ENCODE measurements around the gene WDFY2. TPM values are rescaled to one million over a fixed set of nuclear protein-coding genes. Genes with fewer than 3 reads are reported as not detected.
"Not testable (repeated sequence)": the region's sequence is repeated elsewhere in the genome, so short reads cannot be mapped to it uniquely, and the experiment has no call there.

Gene WDFY2
- total and polyA plus RNA-seq, 4 donors: 9.8 to 15.7 (median 14.3) TPM

- DNase-seq (ENCODE audit: low read depth in 4 of 6, low spot score in 6 of 6): no peak
- Histone ChIP-seq H3K9me3 (ENCODE audit: control insufficient read depth, insufficient read depth, low read length) (no peaks in the 10 kb centered on the region), H3K27me3 (ENCODE audit: control insufficient read depth, insufficient read depth, low read length) (no peaks in the 10 kb centered on the region), H3K27ac (ENCODE audit: low read depth, low read length) (no peak overlapping the region), H3K4me1 (ENCODE audit: control insufficient read depth, insufficient read depth, low read length) (peaks cover 10% of the 10 kb centered on the region), H3K4me3 (ENCODE audit: low read depth, low read length) (no peak overlapping the region), H3K36me3 (ENCODE audit: control insufficient read depth, insufficient read depth, low read length) (no peaks in the 10 kb centered on the region)
- 67% methylated on average over 1 of the region's 7 CpGs for WGBS (ENCODE audit: insufficient coverage)
Measured at GRCh38 chr13:51636349-51636890, 52.2 kb downstream of the WDFY2 start.

GRCh38 chr13:51637852-51638215 is 53.6 kb downstream of the WDFY2 start:
- Histone ChIP-seq H3K4me1 (ENCODE audit: control insufficient read depth, insufficient read depth, low read length) (peaks cover 9% of the 10 kb centered on the region), H3K4me3 (ENCODE audit: low read depth, low read length) (no peak overlapping the region), H3K27ac (ENCODE audit: low read depth, low read length) (no peak overlapping the region), H3K36me3 (ENCODE audit: control insufficient read depth, insufficient read depth, low read length) (no peaks in the 10 kb centered on the region), H3K9me3 (ENCODE audit: control insufficient read depth, insufficient read depth, low read length) (no peaks in the 10 kb centered on the region), H3K27me3 (ENCODE audit: control insufficient read depth, insufficient read depth, low read length) (no peaks in the 10 kb centered on the region)
- 64% methylated on average over 2 of the region's 4 CpGs for WGBS (ENCODE audit: insufficient coverage)
- DNase-seq (ENCODE audit: low read depth in 4 of 6, low spot score in 6 of 6): no peak

GRCh38 chr13:51638216-51638871 is 54.1 kb downstream of the WDFY2 start:
- WGBS (ENCODE audit: insufficient coverage): 20% methylated on average over 1 of the region's 7 CpGs
- Histone ChIP-seq H3K9me3 (ENCODE audit: control insufficient read depth, insufficient read depth, low read length) (no peaks in the 10 kb centered on the region), H3K4me3 (ENCODE audit: low read depth, low read length) (no peak overlapping the region), H3K27ac (ENCODE audit: low read depth, low read length) (no peak overlapping the region), H3K36me3 (ENCODE audit: control insufficient read depth, insufficient read depth, low read length) (no peaks in the 10 kb centered on the region), H3K4me1 (ENCODE audit: control insufficient read depth, insufficient read depth, low read length) (peaks cover 4% of the 10 kb centered on the region), H3K27me3 (ENCODE audit: control insufficient read depth, insufficient read depth, low read length) (no peaks in the 10 kb centered on the region)
- no peak for DNase-seq (ENCODE audit: low read depth in 4 of 6, low spot score in 6 of 6)

GRCh38 chr13:51639171-51639570 is 54.9 kb downstream of the WDFY2 start:
- no peak overlapping the region for H3K27ac ChIP-seq (ENCODE audit: low read depth, low read length)
- H3K9me3 ChIP-seq (ENCODE audit: control insufficient read depth, insufficient read depth, low read length): no peaks in the 10 kb centered on the region
- peaks cover 3% of the 10 kb centered on the region for H3K4me1 ChIP-seq (ENCODE audit: control insufficient read depth, insufficient read depth, low read length)
- no peak overlapping the region for H3K4me3 ChIP-seq (ENCODE audit: low read depth, low read length)
- no peaks in the 10 kb centered on the region for H3K36me3 ChIP-seq (ENCODE audit: control insufficient read depth, insufficient read depth, low read length)
- no CpG with 5 or more reads among the region's 1 CpG for WGBS (ENCODE audit: insufficient coverage)
- no peak for DNase-seq (ENCODE audit: low read depth in 4 of 6, low spot score in 6 of 6)
- no peaks in the 10 kb centered on the region for H3K27me3 ChIP-seq (ENCODE audit: control insufficient read depth, insufficient read depth, low read length)

GRCh38 chr13:51640696-51641095 is 56.4 kb downstream of the WDFY2 start:
- H3K9me3 ChIP-seq (ENCODE audit: control insufficient read depth, insufficient read depth, low read length); H3K4me3 ChIP-seq (ENCODE audit: low read depth, low read length); H3K36me3 ChIP-seq (ENCODE audit: control insufficient read depth, insufficient read depth, low read length); H3K27me3 ChIP-seq (ENCODE audit: control insufficient read depth, insufficient read depth, low read length); DNase-seq (ENCODE audit: low read depth in 4 of 6, low spot score in 6 of 6); H3K4me1 ChIP-seq (ENCODE audit: control insufficient read depth, insufficient read depth, low read length); H3K27ac ChIP-seq (ENCODE audit: low read depth, low read length): not testable (repeated sequence)
- WGBS (ENCODE audit: insufficient coverage): no CpG with 5 or more reads among the region's 5 CpGs

GRCh38 chr13:51643105-51643881 is 59.0 kb downstream of the WDFY2 start:
- DNase-seq (ENCODE audit: low read depth in 4 of 6, low spot score in 6 of 6): no peak
- Histone ChIP-seq H3K4me3 (ENCODE audit: low read depth, low read length) (no peak overlapping the region), H3K4me1 (ENCODE audit: control insufficient read depth, insufficient read depth, low read length) (peaks cover 5% of the 10 kb centered on the region), H3K9me3 (ENCODE audit: control insufficient read depth, insufficient read depth, low read length) (no peaks in the 10 kb centered on the region), H3K27ac (ENCODE audit: low read depth, low read length) (no peak overlapping the region), H3K27me3 (ENCODE audit: control insufficient read depth, insufficient read depth, low read length) (no peaks in the 10 kb centered on the region), H3K36me3 (ENCODE audit: control insufficient read depth, insufficient read depth, low read length) (no peaks in the 10 kb centered on the region)
- WGBS (ENCODE audit: insufficient coverage): 90% methylated on average over 1 of the region's 3 CpGs

GRCh38 chr13:51643882-51644281 is 59.6 kb downstream of the WDFY2 start:
- H3K4me1 ChIP-seq (ENCODE audit: control insufficient read depth, insufficient read depth, low read length): peaks cover 5% of the 10 kb centered on the region
- no peak for DNase-seq (ENCODE audit: low read depth in 4 of 6, low spot score in 6 of 6)
- no peaks in the 10 kb centered on the region for H3K9me3 ChIP-seq (ENCODE audit: control insufficient read depth, insufficient read depth, low read length)
- no peak overlapping the region for H3K4me3 ChIP-seq (ENCODE audit: low read depth, low read length)
- no peaks in the 10 kb centered on the region for H3K27me3 ChIP-seq (ENCODE audit: control insufficient read depth, insufficient read depth, low read length)
- H3K27ac ChIP-seq (ENCODE audit: low read depth, low read length): no peak overlapping the region
- no CpG with 5 or more reads among the region's 1 CpG for WGBS (ENCODE audit: insufficient coverage)
- no peaks in the 10 kb centered on the region for H3K36me3 ChIP-seq (ENCODE audit: control insufficient read depth, insufficient read depth, low read length)

GRCh38 chr13:51644654-51645053 is 60.4 kb downstream of the WDFY2 start:
- no peak overlapping the region for H3K27ac ChIP-seq (ENCODE audit: low read depth, low read length)
- no peaks in the 10 kb centered on the region for H3K36me3 ChIP-seq (ENCODE audit: control insufficient read depth, insufficient read depth, low read length)
- peaks cover 5% of the 10 kb centered on the region for H3K4me1 ChIP-seq (ENCODE audit: control insufficient read depth, insufficient read depth, low read length)
- DNase-seq (ENCODE audit: low read depth in 4 of 6, low spot score in 6 of 6): no peak
- WGBS (ENCODE audit: insufficient coverage): no CpG with 5 or more reads among the region's 1 CpG
- no peak overlapping the region for H3K4me3 ChIP-seq (ENCODE audit: low read depth, low read length)
- H3K27me3 ChIP-seq (ENCODE audit: control insufficient read depth, insufficient read depth, low read length): no peaks in the 10 kb centered on the region
- H3K9me3 ChIP-seq (ENCODE audit: control insufficient read depth, insufficient read depth, low read length): no peaks in the 10 kb centered on the region

- peak in 2 of 6 donors; percentile 56 to 78 for DNase-seq (ENCODE audit: low read depth in 4 of 6, low spot score in 6 of 6)
- no peaks in the 10 kb centered on the region for H3K9me3 ChIP-seq (ENCODE audit: control insufficient read depth, insufficient read depth, low read length)
- no CpG with 5 or more reads among the region's 4 CpGs for WGBS (ENCODE audit: insufficient coverage)
- H3K27me3 ChIP-seq (ENCODE audit: control insufficient read depth, insufficient read depth, low read length): no peaks in the 10 kb centered on the region
- H3K27ac ChIP-seq (ENCODE audit: low read depth, low read length): peak overlapping the region; percentile 1
- peaks cover 5% of the 10 kb centered on the region for H3K4me1 ChIP-seq (ENCODE audit: control insufficient read depth, insufficient read depth, low read length)
- H3K4me3 ChIP-seq (ENCODE audit: low read depth, low read length): no peak overlapping the region
- no peaks in the 10 kb centered on the region for H3K36me3 ChIP-seq (ENCODE audit: control insufficient read depth, insufficient read depth, low read length)
Measured at GRCh38 chr13:51645154-51645650, 60.9 kb downstream of the WDFY2 start.

All from spinal cord (tissue), 10 donors.